Suprapubic skin (tissue), 4 donors: ENCODE data around the gene ELL.

Experiments
- CTCF ChIP-seq, 2 donors: fragments of 200-600 bp in 1 of 2; fragments of 450-650 bp in 1 of 2; sonication (generic) in 1 of 2; IDR thresholded peaks; one replicate each; pipeline ENCODE4 v1.5.1; 2016 to 2019; ENCODE audit warnings: antibody characterized with exemption in 2 of 2, mild to moderate bottlenecking in 1 of 2, moderate library complexity in 1 of 2
- POLR2A ChIP-seq, 2 donors: fragments of 450-650 bp; IDR thresholded peaks; one replicate each; pipeline ENCODE4 v1.6.1; 2017; ENCODE audit warnings: antibody characterized with exemption in 2 of 2, mild to moderate bottlenecking in 2 of 2, moderate library complexity in 2 of 2
- POLR2AphosphoS5 ChIP-seq, 3 donors: sonication (generic); formaldehyde crosslinking; IDR thresholded peaks; one replicate each; pipeline ENCODE4 v1.6.1; 2017; ENCODE audit warnings: antibody characterized with exemption in 3 of 3

GRCh38 chr19:18517606-18518005 lies 4.3 kb downstream of the ELL start:
- TF ChIP-seq CTCF (IDR thresholded peaks at IDR 0.05) (no peak), POLR2A (IDR thresholded peaks at IDR 0.05) (no peak), POLR2AphosphoS5 (IDR thresholded peaks at IDR 0.05) (no peak)
